Thyroid gland (tissue), 4 donors: ENCODE measurements around the gene ANTXR2.

Source experiments
- CTCF ChIP-seq, 6 experiments: fragments of 200-600 bp in 3 of 6; fragments of 450-650 bp in 3 of 6; sonication (generic) in 3 of 6; IDR thresholded peaks; one replicate each; pipeline ENCODE4 v1.5.1; 2016 to 2019; ENCODE audit warnings: antibody characterized with exemption in 6 of 6, mild to moderate bottlenecking in 2 of 6, inconsistent platforms in 1 of 6, moderate library complexity in 1 of 6
- POLR2A ChIP-seq, 2 donors: fragments of 450-650 bp; IDR thresholded peaks; one replicate each; pipeline ENCODE4 v1.6.1; 2017; ENCODE audit warnings: antibody characterized with exemption in 2 of 2, mild to moderate bottlenecking in 2 of 2, moderate library complexity in 1 of 2

- TF ChIP-seq POLR2A (IDR thresholded peaks at IDR 0.05) (no peak), CTCF (IDR thresholded peaks at IDR 0.05) (no peak)
Measured at GRCh38 chr4:80073473-80074008, 512 bp upstream of the ANTXR2 start.
